Sigmoid colon (tissue), 7 donors: ENCODE measurements around the gene CACNA1D. TPM values are rescaled to one million over a fixed set of nuclear protein-coding genes. Genes with fewer than 3 reads are reported as not detected.

Experiments
- DNase-seq: peaks from one replicate; pipeline ENCODE4 v3.0.0-alpha.2; 2019
- H3K27ac ChIP-seq, 4 donors: fragments of 200-600 bp; sonication (generic); one replicate each; pipeline ENCODE4 v1.5.1; 2016 to 2019; ENCODE audit warnings: mild to moderate bottlenecking in 1 of 4
- H3K27me3 ChIP-seq, 3 donors: fragments of 200-600 bp; sonication (generic); one replicate each; pipeline ENCODE4 v1.5.1; 2019; ENCODE audit warnings: mild to moderate bottlenecking in 1 of 3
- H3K36me3 ChIP-seq, 4 donors: fragments of 200-600 bp; sonication (generic); one replicate each; pipeline ENCODE4 v1.5.1; 2016 to 2019
- H3K4me1 ChIP-seq, 4 donors: fragments of 200-600 bp; sonication (generic); one replicate each; pipeline ENCODE4 v1.5.1; 2017 to 2019
- H3K4me3 ChIP-seq, 4 donors: fragments of 200-600 bp; sonication (generic); one replicate each; pipeline ENCODE4 v1.5.1; 2017 to 2019; ENCODE audit warnings: mild to moderate bottlenecking in 2 of 4, moderate library complexity in 1 of 4
- H3K9me3 ChIP-seq, 4 donors: fragments of 200-600 bp in 3 of 4; sonication (generic) in 3 of 4; one replicate each; pipeline versions ENCODE4 v1.5.1 to v1.6.1; 2013 to 2019
- EP300 ChIP-seq, 4 donors: sonication (generic); formaldehyde crosslinking; IDR thresholded peaks; one replicate each; pipeline ENCODE4 v1.6.1; 2017; ENCODE audit warnings: antibody characterized with exemption in 4 of 4
- POLR2A ChIP-seq, 2 donors: fragments of 450-650 bp; IDR thresholded peaks; one replicate each; pipeline ENCODE4 v1.6.1; 2016; ENCODE audit warnings: antibody characterized with exemption in 2 of 2, mild to moderate bottlenecking in 2 of 2, moderate library complexity in 2 of 2
- POLR2AphosphoS5 ChIP-seq, 4 donors: sonication (generic); formaldehyde crosslinking; IDR thresholded peaks; one replicate each; pipeline ENCODE4 v1.6.1; 2017; ENCODE audit warnings: antibody characterized with exemption in 4 of 4
- WGBS, 2 donors: extraction: QIAGEN DNeasy Blood & Tissue Kit; methylation state at CpG; one replicate each; pipeline ENCODE4 v1.1.7; 2013; 5-methylcytosine and 5-hydroxymethylcytosine counted together
- intact Hi-C: fragments of 100-400 bp; cut with DNase I; formaldehyde crosslinking; loops from one replicate; pipeline ENCODE4 v1.15.1; 2023
- polyA plus RNA-seq, 3 donors: library from polyadenylated mRNA; stranded (reverse); fragments of 200-250 nt; gene quantifications; one replicate each; pipeline ENCODE4 v1.2.3, GENCODE V29; 2013
- total RNA-seq, 4 donors: library from RNA; depleted of rRNA; stranded (reverse); fragments of >200 nt; gene quantifications; one replicate each; pipeline ENCODE4 v1.1.0, GENCODE V29; 2016
- TF ChIP-seq, protein P1 (sequence below), 4 experiments: fragments of 450-650 bp in 3 of 4; fragments of 200-600 bp in 1 of 4; IDR thresholded peaks; one replicate each; pipeline ENCODE4 v1.5.1; 2016 to 2019; ENCODE audit warnings: antibody characterized with exemption in 4 of 4, mild to moderate bottlenecking in 3 of 4, moderate library complexity in 2 of 4
- donor health status: healthy with polysubstance abuse.
- donor health status: Bipolar disorder and iron deficiency.
- donor health status: healthy.

The CACNA1D gene
- total and polyA plus RNA-seq, 7 donors, result 1.2 to 9.7 (median 4.8) TPM

DNA sequence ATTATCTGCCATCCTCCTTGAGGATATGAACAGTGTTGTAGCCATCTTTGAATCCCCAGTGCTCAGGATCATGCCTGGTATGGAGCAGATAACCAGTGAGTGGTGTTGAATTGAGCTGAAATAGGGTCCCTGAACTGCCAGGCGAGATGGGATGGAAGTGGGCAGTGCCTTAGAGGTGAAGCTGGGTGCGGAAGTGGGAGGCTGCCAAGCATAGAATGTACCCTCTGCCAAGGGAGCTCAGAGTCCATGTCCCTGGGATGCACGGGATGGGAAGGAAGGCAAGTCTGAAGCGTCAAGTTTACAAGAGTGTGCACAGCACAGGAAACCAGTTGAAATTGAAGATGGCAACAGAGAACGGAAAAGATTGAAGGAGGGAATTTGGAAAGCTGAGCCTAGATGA is 147.0 kb downstream of the CACNA1D start:
- intact Hi-C loops, result no loop called here
- Histone ChIP-seq H3K9me3 (no peaks in the 10 kb centered on the region), H3K27ac (no peak overlapping the region), H3K27me3 (no peaks in the 10 kb centered on the region), H3K36me3 (no peaks in the 10 kb centered on the region), H3K4me1 (no peaks in the 10 kb centered on the region), H3K4me3 (no peak overlapping the region)
- DNase-seq, result no peak
- TF ChIP-seq POLR2AphosphoS5 (IDR thresholded peaks at IDR 0.05), result no peak
- no peak for TF ChIP-seq EP300 (IDR thresholded peaks at IDR 0.05)
- no peak for TF ChIP-seq POLR2A (IDR thresholded peaks at IDR 0.05)
- TF ChIP-seq, protein P1, sequence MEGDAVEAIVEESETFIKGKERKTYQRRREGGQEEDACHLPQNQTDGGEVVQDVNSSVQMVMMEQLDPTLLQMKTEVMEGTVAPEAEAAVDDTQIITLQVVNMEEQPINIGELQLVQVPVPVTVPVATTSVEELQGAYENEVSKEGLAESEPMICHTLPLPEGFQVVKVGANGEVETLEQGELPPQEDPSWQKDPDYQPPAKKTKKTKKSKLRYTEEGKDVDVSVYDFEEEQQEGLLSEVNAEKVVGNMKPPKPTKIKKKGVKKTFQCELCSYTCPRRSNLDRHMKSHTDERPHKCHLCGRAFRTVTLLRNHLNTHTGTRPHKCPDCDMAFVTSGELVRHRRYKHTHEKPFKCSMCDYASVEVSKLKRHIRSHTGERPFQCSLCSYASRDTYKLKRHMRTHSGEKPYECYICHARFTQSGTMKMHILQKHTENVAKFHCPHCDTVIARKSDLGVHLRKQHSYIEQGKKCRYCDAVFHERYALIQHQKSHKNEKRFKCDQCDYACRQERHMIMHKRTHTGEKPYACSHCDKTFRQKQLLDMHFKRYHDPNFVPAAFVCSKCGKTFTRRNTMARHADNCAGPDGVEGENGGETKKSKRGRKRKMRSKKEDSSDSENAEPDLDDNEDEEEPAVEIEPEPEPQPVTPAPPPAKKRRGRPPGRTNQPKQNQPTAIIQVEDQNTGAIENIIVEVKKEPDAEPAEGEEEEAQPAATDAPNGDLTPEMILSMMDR (IDR thresholded peaks at IDR 0.05), result no peak
- WGBS, 2 donors, result 82 to 94% methylated on average over 5 of the region's 5 CpGs

DNA sequence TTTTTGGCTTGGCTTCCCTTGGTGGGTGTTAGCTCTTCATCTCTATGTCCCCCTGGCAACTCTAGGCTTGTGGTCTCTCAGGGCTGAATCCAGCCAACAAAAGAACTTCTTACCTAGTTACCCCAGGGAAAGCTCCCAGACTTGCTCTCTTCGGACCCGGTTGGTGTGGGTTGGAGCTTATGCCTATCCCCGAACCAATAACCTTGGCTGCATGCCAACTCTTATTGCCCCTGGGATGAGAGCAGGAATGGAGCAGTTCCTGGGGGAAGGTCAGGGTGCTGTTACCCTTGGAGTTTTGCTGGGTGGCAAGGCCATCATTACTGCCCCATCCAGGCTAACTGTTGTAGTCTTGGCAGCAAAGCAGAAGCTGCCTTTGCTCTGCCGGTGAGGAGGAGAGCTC is 147.8 kb downstream of the CACNA1D start:
- no peaks in the 10 kb centered on the region for H3K9me3 ChIP-seq
- H3K27ac ChIP-seq, result no peak overlapping the region
- no peak for TF ChIP-seq EP300 (IDR thresholded peaks at IDR 0.05)
- TF ChIP-seq, protein P1 (IDR thresholded peaks at IDR 0.05), result no peak
- no peak for TF ChIP-seq POLR2A (IDR thresholded peaks at IDR 0.05)
- TF ChIP-seq POLR2AphosphoS5 (IDR thresholded peaks at IDR 0.05), result no peak
- no peak for DNase-seq
- no peaks in the 10 kb centered on the region for H3K4me1 ChIP-seq
- no peaks in the 10 kb centered on the region for H3K27me3 ChIP-seq
- intact Hi-C loops, result no loop called here
- WGBS, 2 donors, result 72 to 90% methylated on average over 4 of the region's 4 CpGs
- H3K36me3 ChIP-seq, result no peaks in the 10 kb centered on the region
- no peak overlapping the region for H3K4me3 ChIP-seq

DNA sequence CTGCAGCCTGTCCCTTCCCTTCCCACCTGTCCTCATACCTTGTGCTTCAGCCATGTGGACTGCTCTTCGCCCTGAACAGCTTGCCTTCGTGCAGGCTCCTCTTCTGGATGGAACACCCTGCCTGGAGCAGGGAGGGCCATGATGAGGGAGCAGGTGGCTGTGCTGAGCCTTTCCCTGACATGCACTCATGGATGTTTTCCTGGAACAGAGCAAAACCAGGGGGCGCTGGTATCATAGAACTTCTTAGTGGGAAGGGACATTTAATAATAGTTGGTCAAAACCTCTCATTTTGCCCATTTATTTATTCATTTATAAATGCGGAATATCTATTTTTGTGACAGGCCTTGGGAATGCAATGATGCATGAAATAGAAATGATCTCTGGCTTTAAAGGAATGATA is 149.3 kb downstream of the CACNA1D start:
- TF ChIP-seq, protein P1 (IDR thresholded peaks at IDR 0.05), result no peak
- no peak for TF ChIP-seq EP300 (IDR thresholded peaks at IDR 0.05)
- TF ChIP-seq POLR2A (IDR thresholded peaks at IDR 0.05), result no peak
- no peak for TF ChIP-seq POLR2AphosphoS5 (IDR thresholded peaks at IDR 0.05)
- H3K4me1 ChIP-seq, result peaks cover 0 to 12% (median 9%) of the 10 kb centered on the region in 4 donors
- DNase-seq, result no peak
- H3K36me3 ChIP-seq, result no peaks in the 10 kb centered on the region
- H3K4me3 ChIP-seq, result no peak overlapping the region
- no peaks in the 10 kb centered on the region for H3K9me3 ChIP-seq
- no peaks in the 10 kb centered on the region for H3K27me3 ChIP-seq
- intact Hi-C loops, result no loop called here
- H3K27ac ChIP-seq, result no peak overlapping the region
- WGBS, 2 donors, result 88 to 94% methylated on average over 4 of the region's 4 CpGs

DNA sequence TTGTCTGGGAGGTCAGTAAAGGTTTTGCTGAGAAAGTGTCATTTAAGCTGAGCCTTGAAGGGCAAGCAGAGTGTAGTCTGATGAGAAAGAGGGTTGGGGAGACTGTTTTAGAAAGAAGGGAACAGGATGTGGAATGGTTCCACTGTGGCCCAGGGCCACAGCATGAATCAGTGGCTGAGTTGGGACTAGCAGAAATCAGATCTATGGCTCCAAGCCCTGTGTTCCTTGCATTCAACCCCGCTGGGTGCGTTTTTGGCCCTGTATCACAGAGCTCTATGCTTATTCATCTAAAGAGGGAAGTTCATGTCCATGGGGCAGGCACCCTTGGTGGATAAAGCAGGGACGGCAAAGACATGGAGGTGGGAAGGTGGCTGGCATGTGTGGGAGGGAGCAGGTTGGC is 151.3 kb downstream of the CACNA1D start:
- TF ChIP-seq, protein P1 (IDR thresholded peaks at IDR 0.05), result no peak
- no peak for TF ChIP-seq POLR2AphosphoS5 (IDR thresholded peaks at IDR 0.05)
- TF ChIP-seq POLR2A (IDR thresholded peaks at IDR 0.05), result no peak
- no peak for TF ChIP-seq EP300 (IDR thresholded peaks at IDR 0.05)
- no peaks in the 10 kb centered on the region for H3K9me3 ChIP-seq
- peaks cover 0 to 22% (median 19%) of the 10 kb centered on the region in 4 donors for H3K4me1 ChIP-seq
- H3K36me3 ChIP-seq, result no peaks in the 10 kb centered on the region
- H3K27ac ChIP-seq, result no peak overlapping the region
- 93% methylated on average over 3 of the region's 3 CpGs for WGBS, 2 donors
- intact Hi-C loops, result no loop called here
- H3K27me3 ChIP-seq, result no peaks in the 10 kb centered on the region
- DNase-seq, result no peak
- H3K4me3 ChIP-seq, result no peak overlapping the region

DNA sequence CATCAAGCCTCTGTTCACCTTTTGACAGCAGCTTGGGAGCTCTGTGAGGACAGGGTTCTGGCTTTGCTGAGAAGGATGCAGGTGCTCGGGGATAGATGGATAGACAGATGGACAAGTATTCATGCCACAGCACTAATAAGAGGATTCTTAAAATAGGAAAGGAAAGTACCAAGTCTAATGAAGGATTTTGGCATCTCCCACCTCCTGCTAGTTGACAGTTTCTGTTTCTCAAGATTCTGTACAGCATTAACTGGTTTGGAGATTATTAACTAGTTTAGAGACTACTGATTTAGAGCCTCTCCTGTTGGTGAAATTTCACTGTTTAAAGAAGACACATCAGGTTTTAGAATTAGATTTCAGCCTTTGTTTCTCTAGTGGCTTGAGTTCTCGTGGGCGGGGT is 152.3 kb downstream of the CACNA1D start:
- no peak for DNase-seq
- H3K27ac ChIP-seq, result no peak overlapping the region
- WGBS, 2 donors, result 69 to 91% methylated on average over 3 of the region's 3 CpGs
- no peaks in the 10 kb centered on the region for H3K36me3 ChIP-seq
- TF ChIP-seq POLR2AphosphoS5 (IDR thresholded peaks at IDR 0.05) (no peak), EP300 (IDR thresholded peaks at IDR 0.05) (no peak), POLR2A (IDR thresholded peaks at IDR 0.05) (no peak)
- TF ChIP-seq, protein P1 (IDR thresholded peaks at IDR 0.05), result no peak
- H3K9me3 ChIP-seq, result no peaks in the 10 kb centered on the region
- peaks cover 0 to 32% (median 29%) of the 10 kb centered on the region in 4 donors for H3K4me1 ChIP-seq
- intact Hi-C loops, result no loop called here
- H3K4me3 ChIP-seq, result no peak overlapping the region
- no peaks in the 10 kb centered on the region for H3K27me3 ChIP-seq
